ENCODE results near the gene IPO4.
"Not testable (repeated sequence)": the region's sequence is repeated elsewhere in the genome, so short reads cannot be mapped to it uniquely, and the experiment has no call there.

IPO4 gene

GRCh38 chr14:24206260-24207103, 17.9 kb upstream of the IPO4 start:
- H3K4me3 Mint-ChIP-seq = no peak overlapping the region
- H3K27ac Mint-ChIP-seq = peak overlapping the region; percentile 52
- peaks cover 15% of the 10 kb centered on the region for H3K4me1 Mint-ChIP-seq (ENCODE audit: low read depth)
- peaks cover 13% of the 10 kb centered on the region for H3K9me3 Mint-ChIP-seq
- no peaks in the 10 kb centered on the region for H3K27me3 Mint-ChIP-seq (ENCODE audit: low read depth)
- peaks cover 69% of the 10 kb centered on the region for H3K36me3 Mint-ChIP-seq (ENCODE audit: low read depth)

- no peak overlapping the region for H3K27ac Mint-ChIP-seq
- H3K36me3 Mint-ChIP-seq (ENCODE audit: low read depth) = peaks cover 62% of the 10 kb centered on the region
- H3K27me3 Mint-ChIP-seq (ENCODE audit: low read depth) = no peaks in the 10 kb centered on the region
- peaks cover 16% of the 10 kb centered on the region for H3K9me3 Mint-ChIP-seq
- H3K4me1 Mint-ChIP-seq (ENCODE audit: low read depth) = peaks cover 10% of the 10 kb centered on the region
- no peak overlapping the region for H3K4me3 Mint-ChIP-seq
Measured at GRCh38 chr14:24204163-24205146, 15.8 kb upstream of the IPO4 start.

- H3K27me3 Mint-ChIP-seq (ENCODE audit: low read depth); H3K4me3 Mint-ChIP-seq; H3K27ac Mint-ChIP-seq: not testable (repeated sequence)
- Mint-ChIP-seq H3K9me3 (peaks cover 16% of the 10 kb centered on the region), H3K36me3 (ENCODE audit: low read depth) (peaks cover 64% of the 10 kb centered on the region), H3K4me1 (ENCODE audit: low read depth) (peaks cover 19% of the 10 kb centered on the region)
Measured at GRCh38 chr14:24203249-24203886, 14.8 kb upstream of the IPO4 start.

GRCh38 chr14:24202538-24202937, 13.9 kb upstream of the IPO4 start:
- not testable (repeated sequence) for H3K4me3 Mint-ChIP-seq; H3K27ac Mint-ChIP-seq; H3K27me3 Mint-ChIP-seq (ENCODE audit: low read depth)
- H3K9me3 Mint-ChIP-seq = peaks cover 16% of the 10 kb centered on the region
- H3K4me1 Mint-ChIP-seq (ENCODE audit: low read depth) = peaks cover 19% of the 10 kb centered on the region
- H3K36me3 Mint-ChIP-seq (ENCODE audit: low read depth) = peaks cover 59% of the 10 kb centered on the region

GRCh38 chr14:24198814-24199524, 10.4 kb upstream of the IPO4 start:
- peaks cover 37% of the 10 kb centered on the region for H3K4me1 Mint-ChIP-seq (ENCODE audit: low read depth)

GRCh38 chr14:24197056-24197450, 8.4 kb upstream of the IPO4 start:
- Mint-ChIP-seq H3K36me3 (ENCODE audit: low read depth) (peaks cover 43% of the 10 kb centered on the region), H3K27ac (peak overlapping the region; percentile 83), H3K27me3 (ENCODE audit: low read depth) (no peaks in the 10 kb centered on the region), H3K9me3 (peaks cover 8% of the 10 kb centered on the region), H3K4me1 (ENCODE audit: low read depth) (peaks cover 45% of the 10 kb centered on the region), H3K4me3 (peak overlapping the region; percentile 98)

More at GRCh38 chr14:24198814-24199524, 10.4 kb upstream of the IPO4 start:
- Mint-ChIP-seq H3K4me3 (peak overlapping the region; percentile 29), H3K27me3 (ENCODE audit: low read depth) (no peaks in the 10 kb centered on the region), H3K9me3 (peaks cover 16% of the 10 kb centered on the region), H3K36me3 (ENCODE audit: low read depth) (peaks cover 44% of the 10 kb centered on the region), H3K27ac (peak overlapping the region; percentile 34)

GRCh38 chr14:24196071-24197055, 7.7 kb upstream of the IPO4 start:
- Mint-ChIP-seq H3K27me3 (ENCODE audit: low read depth) (no peaks in the 10 kb centered on the region), H3K4me1 (ENCODE audit: low read depth) (peaks cover 49% of the 10 kb centered on the region), H3K27ac (peak overlapping the region; percentile 96), H3K36me3 (ENCODE audit: low read depth) (peaks cover 43% of the 10 kb centered on the region), H3K4me3 (peak overlapping the region; percentile 98), H3K9me3 (peaks cover under 1% of the 10 kb centered on the region)

GRCh38 chr14:24195186-24196070, 6.8 kb upstream of the IPO4 start, which contains the start of gene TM9SF1:
TSS of gene TM9SF1 (minus strand) at chr14:24195441. CDS start at chr14:24195019, 422 bp downstream.
- peak within 1 kb of the TSS; percentile 98 for H3K4me3 Mint-ChIP-seq
- no peaks in the 10 kb centered on the region for H3K27me3 Mint-ChIP-seq (ENCODE audit: low read depth)
- H3K27ac Mint-ChIP-seq = peak within 1 kb of the TSS; percentile 96
- peaks cover 50% of the 10 kb centered on the region for H3K4me1 Mint-ChIP-seq (ENCODE audit: low read depth)
- H3K36me3 Mint-ChIP-seq (ENCODE audit: low read depth) = peaks cover 41% of the 10 kb centered on the region
- no peaks in the 10 kb centered on the region for H3K9me3 Mint-ChIP-seq

- Mint-ChIP-seq H3K36me3 (ENCODE audit: low read depth) (peaks cover 43% of the 10 kb centered on the region), H3K4me3 (peak overlapping the region; percentile 98), H3K4me1 (ENCODE audit: low read depth) (peaks cover 56% of the 10 kb centered on the region), H3K27me3 (ENCODE audit: low read depth) (no peaks in the 10 kb centered on the region), H3K9me3 (no peaks in the 10 kb centered on the region), H3K27ac (peak overlapping the region; percentile 90)
Measured at GRCh38 chr14:24194873-24195185, 6.2 kb upstream of the IPO4 start.

GRCh38 chr14:24194186-24194872, 5.7 kb upstream of the IPO4 start:
- no peaks in the 10 kb centered on the region for H3K9me3 Mint-ChIP-seq
- peaks cover 59% of the 10 kb centered on the region for H3K4me1 Mint-ChIP-seq (ENCODE audit: low read depth)
- no peaks in the 10 kb centered on the region for H3K27me3 Mint-ChIP-seq (ENCODE audit: low read depth)
- H3K4me3 Mint-ChIP-seq = peak overlapping the region; percentile 98
- peak overlapping the region; percentile 90 for H3K27ac Mint-ChIP-seq
- peaks cover 39% of the 10 kb centered on the region for H3K36me3 Mint-ChIP-seq (ENCODE audit: low read depth)

GRCh38 chr14:24192933-24193332, 4.3 kb upstream of the IPO4 start:
- Mint-ChIP-seq H3K4me3 (no peak overlapping the region), H3K36me3 (ENCODE audit: low read depth) (peaks cover 37% of the 10 kb centered on the region), H3K27me3 (ENCODE audit: low read depth) (no peaks in the 10 kb centered on the region), H3K9me3 (no peaks in the 10 kb centered on the region), H3K27ac (no peak overlapping the region), H3K4me1 (ENCODE audit: low read depth) (peaks cover 58% of the 10 kb centered on the region)

- Mint-ChIP-seq H3K36me3 (ENCODE audit: low read depth) (peaks cover 38% of the 10 kb centered on the region), H3K4me3 (no peak overlapping the region), H3K27me3 (ENCODE audit: low read depth) (no peaks in the 10 kb centered on the region), H3K27ac (no peak overlapping the region), H3K9me3 (no peaks in the 10 kb centered on the region), H3K4me1 (ENCODE audit: low read depth) (peaks cover 55% of the 10 kb centered on the region)
Measured at GRCh38 chr14:24190416-24190815, 1.8 kb upstream of the IPO4 start.
